ENCODE data around the gene HYKK. TPM values are rescaled to one million over a fixed set of nuclear protein-coding genes. Genes with fewer than 3 reads are reported as not detected.
"Not testable (repeated sequence)": the region's sequence is repeated elsewhere in the genome, so short reads cannot be mapped to it uniquely, and the experiment has no call there.

HYKK gene
- total and polyA plus RNA-seq, 3 experiments from 2014 or later, result 0.82 to 2.0 (median 0.94) TPM

DNA sequence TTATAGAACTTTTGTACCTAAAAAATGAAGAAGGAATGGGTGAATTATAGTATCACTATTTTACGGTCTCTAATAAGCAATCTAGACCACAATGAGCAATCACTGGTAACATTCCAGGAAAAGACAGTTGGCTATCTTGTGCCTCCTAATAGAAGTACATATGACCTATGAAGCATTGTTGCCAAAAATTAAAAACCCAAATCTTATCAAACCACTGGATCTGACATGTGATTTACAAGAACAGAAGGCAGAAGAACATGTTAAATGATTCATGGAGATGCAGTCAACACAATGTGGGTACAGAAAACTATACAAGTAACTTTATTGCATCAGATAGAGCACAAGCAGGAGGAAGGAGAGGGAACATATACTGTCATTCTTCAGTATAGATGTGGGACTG, 14.5 kb upstream of the HYKK start:
- Mint-ChIP-seq H3K4me1 (peaks cover 3 to 13% (median 10%) of the 10 kb centered on the region in 3 donors), H3K9me3 (no peaks in the 10 kb centered on the region), H3K36me3 (peaks cover 6 to 89% (median 39%) of the 10 kb centered on the region in 3 donors), H3K27me3 (no peaks in the 10 kb centered on the region), H3K27ac (peak overlapping the region in 4 of 8 donors; percentile 4 to 54 (median 24)), H3K4me3 (no peak overlapping the region)
- H3K27ac ChIP-seq (ENCODE audit: low read depth, low read length), result no peak overlapping the region
- CTCF ChIA-PET, result no interaction called here
- no peaks in the 10 kb centered on the region for H3K9me3 ChIP-seq (ENCODE audit: low read length)
- no peak for DNase-seq
- POLR2A ChIA-PET, result no interaction called here
- peaks cover 18% of the 10 kb centered on the region for H3K36me3 ChIP-seq (ENCODE audit: insufficient read depth, low read length)
- H3K4me1 ChIP-seq (ENCODE audit: insufficient read depth, low read length), result peaks cover 3% of the 10 kb centered on the region
- H3K27me3 ChIP-seq (ENCODE audit: insufficient read depth, low read length, poor library complexity, severe bottlenecking), result no peaks in the 10 kb centered on the region
- H3K4me3 ChIP-seq (ENCODE audit: low read length), result no peak overlapping the region

DNA sequence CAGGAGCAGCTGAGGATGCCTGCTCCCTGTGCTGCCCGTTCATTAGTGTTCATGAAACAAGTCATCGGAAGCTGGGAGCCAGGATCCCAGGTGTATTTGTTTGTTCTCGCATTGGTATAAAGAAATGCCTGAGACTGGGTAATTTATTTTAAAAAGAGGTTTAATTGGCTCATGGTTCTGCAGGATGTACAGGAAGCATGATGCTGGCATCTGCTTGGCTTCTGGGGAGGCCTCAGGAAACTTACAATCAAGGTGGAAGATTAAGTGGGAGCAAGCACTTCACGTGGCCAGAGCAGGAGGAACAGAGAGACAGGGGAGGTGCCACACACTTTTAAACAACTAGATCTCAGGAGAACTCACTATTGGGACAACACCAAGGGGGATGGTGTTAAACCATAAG, 5.5 kb upstream of the HYKK start:
- H3K4me3 ChIP-seq (ENCODE audit: low read length), result no peak overlapping the region
- H3K4me1 Mint-ChIP-seq, result peaks cover 3 to 6% (median 4%) of the 10 kb centered on the region in 3 donors
- H3K9me3 ChIP-seq (ENCODE audit: low read length), result no peaks in the 10 kb centered on the region
- no peak for DNase-seq
- H3K4me1 ChIP-seq (ENCODE audit: insufficient read depth, low read length), result no peaks in the 10 kb centered on the region
- peaks cover 8 to 43% (median 14%) of the 10 kb centered on the region in 3 donors for H3K36me3 Mint-ChIP-seq
- H3K27me3 ChIP-seq (ENCODE audit: insufficient read depth, low read length, poor library complexity, severe bottlenecking), result no peaks in the 10 kb centered on the region
- H3K36me3 ChIP-seq (ENCODE audit: insufficient read depth, low read length), result no peaks in the 10 kb centered on the region
- peaks cover 0 to 4% (median 0%) of the 10 kb centered on the region in 5 donors for H3K9me3 Mint-ChIP-seq
- POLR2A ChIA-PET, result no interaction called here
- peak overlapping the region in 2 of 8 donors; percentile 14 to 23 for H3K27ac Mint-ChIP-seq
- H3K4me3 Mint-ChIP-seq, result no peak overlapping the region
- no peak overlapping the region for H3K27ac ChIP-seq (ENCODE audit: low read depth, low read length)
- peaks cover 0 to under 1% of the 10 kb centered on the region in 2 donors for H3K27me3 Mint-ChIP-seq
- CTCF ChIA-PET, result no interaction called here

DNA sequence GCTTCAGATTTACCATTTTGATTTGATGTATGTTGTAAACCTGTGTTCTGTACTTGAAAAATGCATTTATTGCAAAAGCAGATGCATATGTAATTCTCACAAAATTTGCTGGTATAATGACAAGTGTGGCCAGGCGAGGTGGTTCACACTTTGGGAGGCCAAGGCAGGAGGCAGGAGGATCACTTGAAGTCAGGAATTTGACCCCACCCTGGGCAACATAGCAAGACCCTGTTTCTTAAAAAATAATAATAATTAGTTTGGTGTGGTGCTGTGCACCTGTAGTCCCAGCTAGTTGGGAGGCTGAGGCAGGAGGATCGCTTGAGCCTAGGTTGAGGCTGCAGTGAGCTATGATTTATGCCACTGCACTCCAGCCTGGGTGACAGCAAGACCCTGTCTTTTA, 4.7 kb upstream of the HYKK start:
- H3K27me3 Mint-ChIP-seq, result peaks cover 0 to 3% of the 10 kb centered on the region in 2 donors
- no peak for DNase-seq
- POLR2A ChIA-PET, result no interaction called here
- H3K36me3 Mint-ChIP-seq, result peaks cover 6 to 40% (median 14%) of the 10 kb centered on the region in 3 donors
- no peaks in the 10 kb centered on the region for H3K36me3 ChIP-seq (ENCODE audit: insufficient read depth, low read length)
- H3K4me1 ChIP-seq (ENCODE audit: insufficient read depth, low read length), result peaks cover under 1% of the 10 kb centered on the region
- H3K27ac ChIP-seq (ENCODE audit: low read depth, low read length), result no peak overlapping the region
- no peaks in the 10 kb centered on the region for H3K9me3 ChIP-seq (ENCODE audit: low read length)
- H3K4me1 Mint-ChIP-seq, result peaks cover 5 to 10% (median 8%) of the 10 kb centered on the region in 3 donors
- CTCF ChIA-PET, result no interaction called here
- H3K4me3 Mint-ChIP-seq, result no peak overlapping the region
- H3K27ac Mint-ChIP-seq, result peak overlapping the region in 1 of 8 donors; percentile 23
- H3K9me3 Mint-ChIP-seq, result peaks cover 0 to 4% (median 0%) of the 10 kb centered on the region in 5 donors
- no peak overlapping the region for H3K4me3 ChIP-seq (ENCODE audit: low read length)
- no peaks in the 10 kb centered on the region for H3K27me3 ChIP-seq (ENCODE audit: insufficient read depth, low read length, poor library complexity, severe bottlenecking)

DNA sequence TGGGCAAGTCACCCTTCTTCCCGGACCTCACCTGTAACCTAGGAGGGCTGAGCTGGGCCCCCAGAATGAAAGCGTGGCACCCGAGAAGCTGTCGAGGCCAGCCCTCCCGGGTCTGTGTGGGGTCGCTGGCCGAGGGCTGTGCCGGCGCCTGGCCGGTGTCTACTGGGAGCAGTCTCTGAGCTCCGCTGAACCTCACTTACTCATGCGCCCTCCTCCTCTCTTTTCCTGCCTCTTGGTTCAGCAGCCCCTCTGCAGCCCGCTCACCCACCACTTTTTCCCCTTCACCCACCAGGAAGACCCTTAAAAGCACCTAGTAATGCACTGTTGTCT, 419 bp downstream of the HYKK start:
- H3K9me3 Mint-ChIP-seq, result no peaks in the 10 kb centered on the region
- H3K27ac Mint-ChIP-seq, result peak overlapping the region in 5 of 8 donors; percentile 17 to 71 (median 54)
- no peaks in the 10 kb centered on the region for H3K9me3 ChIP-seq (ENCODE audit: low read length)
- no peaks in the 10 kb centered on the region for H3K36me3 ChIP-seq (ENCODE audit: insufficient read depth, low read length)
- DNase-seq, result no peak
- H3K27me3 Mint-ChIP-seq, result peaks cover 4 to 6% of the 10 kb centered on the region in 2 donors
- H3K4me1 Mint-ChIP-seq, result peaks cover 17 to 27% (median 25%) of the 10 kb centered on the region in 3 donors
- peaks cover 0 to 6% (median 0%) of the 10 kb centered on the region in 3 donors for H3K36me3 Mint-ChIP-seq
- H3K27me3 ChIP-seq (ENCODE audit: insufficient read depth, low read length, poor library complexity, severe bottlenecking), result no peaks in the 10 kb centered on the region
- H3K4me1 ChIP-seq (ENCODE audit: insufficient read depth, low read length), result peaks cover 9% of the 10 kb centered on the region
- H3K27ac ChIP-seq (ENCODE audit: low read depth, low read length), result no peak overlapping the region
- peak overlapping the region; percentile 87 to 94 (median 93) for H3K4me3 Mint-ChIP-seq
- POLR2A ChIA-PET, result interaction anchor here (1.4 kb wide), 1 partner anchor 33 kb away, joined by 8 read pairs; the partner anchor contains the start of gene PSMA4
- CTCF ChIA-PET, result interaction anchor here (1.9 kb wide), 1 partner anchor 32 kb away, joined by 5 read pairs; the partner anchor contains the start of gene PSMA4
- H3K4me3 ChIP-seq (ENCODE audit: low read length), result peak overlapping the region; percentile 83

DNA sequence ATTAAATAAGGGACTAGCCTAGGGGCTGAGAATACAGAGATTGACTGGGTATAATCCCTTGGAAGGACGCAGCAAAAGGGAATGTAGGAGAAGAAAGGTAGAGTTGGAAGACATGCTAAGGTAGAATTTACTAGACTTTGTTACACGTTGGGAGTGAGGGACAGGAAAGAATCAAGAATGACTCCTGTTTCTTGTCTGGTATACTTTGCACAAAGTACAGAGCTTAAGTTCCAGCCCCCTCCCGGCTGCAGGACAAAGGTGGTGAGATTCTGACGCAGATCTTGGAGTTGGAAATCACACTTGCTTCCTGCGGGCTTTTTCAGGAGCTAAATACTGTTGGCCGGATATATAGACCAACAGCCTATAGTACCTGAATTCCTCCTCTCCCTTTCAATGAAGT, 895 bp downstream of the HYKK start:
- H3K36me3 Mint-ChIP-seq, result peaks cover 0 to 6% (median 0%) of the 10 kb centered on the region in 3 donors
- POLR2A ChIA-PET, result interaction anchor here (1.4 kb wide), 1 partner anchor 32 kb away, joined by 8 read pairs; the partner anchor contains the start of gene PSMA4
- Histone ChIP-seq H3K4me3 (ENCODE audit: low read length) (peak overlapping the region; percentile 83), H3K36me3 (ENCODE audit: insufficient read depth, low read length) (no peaks in the 10 kb centered on the region), H3K27ac (ENCODE audit: low read depth, low read length) (no peak overlapping the region), H3K27me3 (ENCODE audit: insufficient read depth, low read length, poor library complexity, severe bottlenecking) (no peaks in the 10 kb centered on the region), H3K9me3 (ENCODE audit: low read length) (no peaks in the 10 kb centered on the region), H3K4me1 (ENCODE audit: insufficient read depth, low read length) (peaks cover 9% of the 10 kb centered on the region)
- peak overlapping the region in 2 of 8 donors; percentile 54 to 71 for H3K27ac Mint-ChIP-seq
- H3K4me1 Mint-ChIP-seq, result peaks cover 17 to 27% (median 25%) of the 10 kb centered on the region in 3 donors
- H3K27me3 Mint-ChIP-seq, result peaks cover 4 to 6% of the 10 kb centered on the region in 2 donors
- peak overlapping the region; percentile 87 to 94 (median 93) for H3K4me3 Mint-ChIP-seq
- no peaks in the 10 kb centered on the region for H3K9me3 Mint-ChIP-seq
- no peak for DNase-seq
- CTCF ChIA-PET, result interaction anchor here (1.9 kb wide), 1 partner anchor 32 kb away, joined by 5 read pairs; the partner anchor contains the start of gene PSMA4

DNA sequence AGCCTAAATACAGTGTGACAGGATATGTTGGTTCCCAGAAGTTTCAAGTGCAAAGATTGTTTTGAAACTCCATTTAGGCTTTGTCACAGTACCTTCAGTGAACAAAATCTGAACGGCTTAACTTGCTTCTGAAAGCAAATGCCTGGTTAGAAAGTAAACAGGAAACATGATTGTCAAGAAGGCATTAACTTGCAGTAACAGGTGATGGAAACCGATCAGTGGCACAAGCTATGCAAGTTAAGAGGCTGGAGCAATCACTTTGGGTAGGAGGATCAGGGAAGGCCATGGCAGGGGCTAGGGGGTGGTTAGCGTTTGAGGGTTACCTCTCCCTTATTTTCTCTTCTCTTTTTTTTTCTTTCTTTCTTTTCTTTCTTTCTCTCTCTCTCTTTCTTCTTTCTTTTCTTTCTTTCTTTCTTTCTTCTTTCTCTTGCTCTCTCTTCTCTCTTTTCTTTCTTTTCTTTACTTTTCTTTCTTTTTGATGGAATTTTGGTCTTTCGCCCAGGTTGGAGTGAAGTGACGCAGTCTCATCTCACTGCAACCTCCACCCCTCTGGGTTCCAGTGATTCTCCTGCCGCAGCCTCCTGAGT, 2.4 kb downstream of the HYKK start:
- Histone ChIP-seq H3K4me3 (ENCODE audit: low read length) (no peak overlapping the region), H3K36me3 (ENCODE audit: insufficient read depth, low read length) (no peaks in the 10 kb centered on the region), H3K4me1 (ENCODE audit: insufficient read depth, low read length) (peaks cover 9% of the 10 kb centered on the region), H3K27ac (ENCODE audit: low read depth, low read length) (no peak overlapping the region), H3K9me3 (ENCODE audit: low read length) (no peaks in the 10 kb centered on the region), H3K27me3 (ENCODE audit: insufficient read depth, low read length, poor library complexity, severe bottlenecking) (no peaks in the 10 kb centered on the region)
- CTCF ChIA-PET, result interaction anchor here (1.9 kb wide), 1 partner anchor 30 kb away, joined by 5 read pairs; the partner anchor contains the start of gene PSMA4
- DNase-seq, result no peak
- peaks cover 17 to 27% (median 25%) of the 10 kb centered on the region in 3 donors for H3K4me1 Mint-ChIP-seq
- H3K36me3 Mint-ChIP-seq, result peaks cover 0 to 6% (median 0%) of the 10 kb centered on the region in 3 donors
- H3K27me3 Mint-ChIP-seq, result peaks cover 4 to 6% of the 10 kb centered on the region in 2 donors
- no peaks in the 10 kb centered on the region for H3K9me3 Mint-ChIP-seq
- peak overlapping the region in 3 of 7 donors; percentile 15 to 25 (median 16) for H3K4me3 Mint-ChIP-seq
- POLR2A ChIA-PET, result no interaction called here
- peak overlapping the region in 4 of 8 donors; percentile 2 to 54 (median 36) for H3K27ac Mint-ChIP-seq

DNA sequence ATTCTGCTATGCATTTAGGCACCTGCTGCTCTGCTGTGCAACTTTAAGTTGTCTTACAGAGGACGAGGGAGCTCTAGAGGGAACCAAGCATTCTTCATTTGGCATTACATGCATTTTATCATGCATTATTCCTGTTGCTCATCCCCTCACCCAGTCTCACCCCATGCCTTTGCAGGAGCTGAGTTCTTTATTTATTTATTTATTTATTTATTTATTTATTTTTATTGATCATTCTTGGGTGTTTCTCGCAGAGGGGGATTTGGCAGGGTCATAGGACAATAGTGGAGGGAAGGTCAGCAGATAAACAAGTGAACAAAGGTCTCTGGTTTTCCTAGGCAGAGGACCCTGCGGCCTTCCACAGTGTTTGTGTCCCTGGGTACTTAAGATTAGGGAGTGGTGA, 12.7 kb downstream of the HYKK start:
- CTCF ChIA-PET; POLR2A ChIA-PET; H3K27ac ChIP-seq (ENCODE audit: low read depth, low read length); H3K27me3 ChIP-seq (ENCODE audit: insufficient read depth, low read length, poor library complexity, severe bottlenecking); H3K4me3 Mint-ChIP-seq; H3K4me1 ChIP-seq (ENCODE audit: insufficient read depth, low read length); H3K4me3 ChIP-seq (ENCODE audit: low read length); DNase-seq; H3K4me1 Mint-ChIP-seq; H3K9me3 Mint-ChIP-seq; H3K36me3 ChIP-seq (ENCODE audit: insufficient read depth, low read length); H3K27me3 Mint-ChIP-seq; H3K27ac Mint-ChIP-seq; H3K36me3 Mint-ChIP-seq; H3K9me3 ChIP-seq (ENCODE audit: low read length): not testable (repeated sequence)

DNA sequence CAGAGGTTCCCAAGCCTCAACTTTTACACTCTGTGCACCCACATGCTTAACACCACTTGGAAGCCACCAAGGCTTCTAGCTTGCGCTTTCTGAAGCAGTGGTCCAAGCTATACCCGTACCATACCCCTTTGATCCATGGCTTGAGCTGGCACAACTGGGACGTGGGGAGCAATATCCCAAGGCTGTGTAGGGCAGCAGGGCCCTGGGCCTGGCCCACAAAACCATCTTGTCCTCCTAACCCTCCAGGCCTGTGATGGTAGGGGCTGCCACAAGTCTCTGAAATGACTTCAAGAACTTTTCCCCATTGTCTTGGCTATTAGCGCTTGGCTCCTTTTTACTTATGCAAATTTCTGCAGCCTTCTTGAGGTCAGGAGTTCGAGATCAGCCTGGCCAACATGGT, 16.9 kb downstream of the HYKK start:
- Mint-ChIP-seq H3K9me3 (no peaks in the 10 kb centered on the region), H3K27me3 (no peaks in the 10 kb centered on the region), H3K27ac (no peak overlapping the region), H3K4me3 (no peak overlapping the region), H3K36me3 (peaks cover 0 to 3% (median 0%) of the 10 kb centered on the region in 3 donors), H3K4me1 (no peaks in the 10 kb centered on the region)
- Histone ChIP-seq H3K4me3 (ENCODE audit: low read length) (no peak overlapping the region), H3K4me1 (ENCODE audit: insufficient read depth, low read length) (no peaks in the 10 kb centered on the region), H3K27ac (ENCODE audit: low read depth, low read length) (no peak overlapping the region), H3K36me3 (ENCODE audit: insufficient read depth, low read length) (no peaks in the 10 kb centered on the region), H3K9me3 (ENCODE audit: low read length) (no peaks in the 10 kb centered on the region), H3K27me3 (ENCODE audit: insufficient read depth, low read length, poor library complexity, severe bottlenecking) (no peaks in the 10 kb centered on the region)
- CTCF ChIA-PET, result no interaction called here
- DNase-seq, result no peak
- POLR2A ChIA-PET, result no interaction called here

All from CD8-positive, alpha-beta memory T cell (primary cell).